Measurements from ENCODE around the gene PFKL. TPM values are rescaled to one million over a fixed set of nuclear protein-coding genes. Genes with fewer than 3 reads are reported as not detected.

PFKL gene
- total RNA-seq, 1 donor from 2014 or later, result 66.6 TPM

GRCh38 chr21:44354001-44354405 lies 54.1 kb downstream of the PFKL start:
- Mint-ChIP-seq H3K27me3 (ENCODE audit: unreplicated experiment) (peaks cover 6% of the 10 kb centered on the region), H3K9me3 (ENCODE audit: unreplicated experiment) (no peaks in the 10 kb centered on the region), H3K27ac (ENCODE audit: unreplicated experiment) (no peak overlapping the region), H3K4me3 (ENCODE audit: unreplicated experiment) (no peak overlapping the region), H3K4me1 (ENCODE audit: unreplicated experiment) (no peaks in the 10 kb centered on the region), H3K36me3 (ENCODE audit: low read depth, unreplicated experiment) (no peaks in the 10 kb centered on the region)
- TF ChIP-seq, protein P1, sequence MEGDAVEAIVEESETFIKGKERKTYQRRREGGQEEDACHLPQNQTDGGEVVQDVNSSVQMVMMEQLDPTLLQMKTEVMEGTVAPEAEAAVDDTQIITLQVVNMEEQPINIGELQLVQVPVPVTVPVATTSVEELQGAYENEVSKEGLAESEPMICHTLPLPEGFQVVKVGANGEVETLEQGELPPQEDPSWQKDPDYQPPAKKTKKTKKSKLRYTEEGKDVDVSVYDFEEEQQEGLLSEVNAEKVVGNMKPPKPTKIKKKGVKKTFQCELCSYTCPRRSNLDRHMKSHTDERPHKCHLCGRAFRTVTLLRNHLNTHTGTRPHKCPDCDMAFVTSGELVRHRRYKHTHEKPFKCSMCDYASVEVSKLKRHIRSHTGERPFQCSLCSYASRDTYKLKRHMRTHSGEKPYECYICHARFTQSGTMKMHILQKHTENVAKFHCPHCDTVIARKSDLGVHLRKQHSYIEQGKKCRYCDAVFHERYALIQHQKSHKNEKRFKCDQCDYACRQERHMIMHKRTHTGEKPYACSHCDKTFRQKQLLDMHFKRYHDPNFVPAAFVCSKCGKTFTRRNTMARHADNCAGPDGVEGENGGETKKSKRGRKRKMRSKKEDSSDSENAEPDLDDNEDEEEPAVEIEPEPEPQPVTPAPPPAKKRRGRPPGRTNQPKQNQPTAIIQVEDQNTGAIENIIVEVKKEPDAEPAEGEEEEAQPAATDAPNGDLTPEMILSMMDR (IDR thresholded peaks at IDR 0.05; ENCODE audit: unreplicated experiment), result no peak
- no peak for DNase-seq (ENCODE audit: low spot score)

DNA sequence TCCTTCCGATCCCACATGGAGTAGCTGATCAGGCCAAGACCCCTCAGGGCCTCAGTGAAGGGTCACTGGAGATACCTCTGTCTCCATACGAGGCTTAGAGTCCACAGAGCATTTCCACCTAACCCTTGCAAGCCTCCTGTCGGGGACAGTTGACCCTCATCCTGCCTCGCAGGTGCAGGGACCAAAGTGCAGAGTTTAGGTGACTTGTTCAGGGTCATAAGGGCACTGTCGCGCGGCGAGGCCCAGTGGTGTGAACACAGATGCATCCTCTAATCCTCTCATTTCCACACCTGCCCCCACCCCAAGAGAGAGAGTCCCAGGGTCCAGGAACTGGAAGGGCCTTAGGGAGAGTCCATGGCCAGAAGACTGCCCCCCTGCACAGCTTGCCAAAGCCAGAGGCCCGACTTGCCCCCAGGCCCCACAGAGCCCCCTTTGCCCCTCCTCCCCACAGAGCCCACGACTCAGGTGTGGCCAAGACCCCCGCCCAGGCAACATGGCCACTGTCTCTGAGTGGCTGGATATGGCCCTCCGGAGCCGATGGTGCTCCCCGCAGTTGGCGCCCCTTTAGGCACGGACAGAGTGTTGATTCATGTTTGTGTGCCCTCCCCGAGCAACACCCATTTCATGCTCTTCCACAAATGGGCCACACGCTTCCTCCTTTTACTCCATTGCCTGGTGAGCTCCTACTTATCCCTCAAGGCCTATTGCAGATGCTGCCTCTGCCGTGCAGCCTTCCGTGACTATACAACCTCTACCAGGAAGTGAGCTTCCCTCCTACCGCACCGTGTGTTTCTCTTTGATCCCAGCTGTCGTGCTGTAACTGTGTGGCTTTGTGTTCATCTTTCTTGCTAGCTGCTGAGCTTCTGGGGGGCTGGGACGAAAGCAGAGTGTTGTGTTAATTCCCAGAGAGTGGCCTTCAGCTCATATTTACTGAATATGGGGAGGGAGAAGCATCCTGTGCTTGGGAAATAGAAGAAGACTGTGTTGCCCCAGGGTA lies 55.2 kb downstream of the PFKL start:
- Mint-ChIP-seq H3K27ac (ENCODE audit: unreplicated experiment) (no peak overlapping the region), H3K36me3 (ENCODE audit: low read depth, unreplicated experiment) (no peaks in the 10 kb centered on the region), H3K4me3 (ENCODE audit: unreplicated experiment) (no peak overlapping the region), H3K27me3 (ENCODE audit: unreplicated experiment) (peaks cover 6% of the 10 kb centered on the region), H3K4me1 (ENCODE audit: unreplicated experiment) (no peaks in the 10 kb centered on the region), H3K9me3 (ENCODE audit: unreplicated experiment) (no peaks in the 10 kb centered on the region)
- no peak for DNase-seq (ENCODE audit: low spot score)
- TF ChIP-seq, protein P1 (IDR thresholded peaks at IDR 0.05; ENCODE audit: unreplicated experiment), result no peak

DNA sequence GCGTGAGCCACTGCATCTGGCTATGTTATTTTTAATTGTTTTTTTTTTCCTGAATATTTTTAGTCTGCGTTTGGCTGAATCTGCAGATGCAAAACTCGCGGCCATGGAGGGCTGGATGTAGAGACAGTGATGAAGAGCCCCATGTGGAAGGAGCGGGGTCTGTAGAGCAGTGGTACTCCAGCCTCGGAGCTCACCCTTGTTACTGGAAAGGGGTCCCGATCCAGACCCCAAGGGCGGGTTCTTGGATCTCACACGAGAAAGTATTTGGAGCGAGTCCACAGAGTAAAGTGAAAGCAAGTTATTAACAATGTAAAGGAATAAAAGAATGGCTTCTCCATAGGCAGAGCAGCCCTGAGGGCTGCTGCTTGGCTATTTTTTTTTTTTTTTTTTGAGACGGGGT lies 56.3 kb downstream of the PFKL start:
- TF ChIP-seq, protein P1 (IDR thresholded peaks at IDR 0.05; ENCODE audit: unreplicated experiment), result no peak
- Mint-ChIP-seq H3K27ac (ENCODE audit: unreplicated experiment) (no peak overlapping the region), H3K4me1 (ENCODE audit: unreplicated experiment) (no peaks in the 10 kb centered on the region), H3K4me3 (ENCODE audit: unreplicated experiment) (no peak overlapping the region), H3K36me3 (ENCODE audit: low read depth, unreplicated experiment) (no peaks in the 10 kb centered on the region), H3K9me3 (ENCODE audit: unreplicated experiment) (no peaks in the 10 kb centered on the region), H3K27me3 (ENCODE audit: unreplicated experiment) (peaks cover 6% of the 10 kb centered on the region)
- no peak for DNase-seq (ENCODE audit: low spot score)

DNA sequence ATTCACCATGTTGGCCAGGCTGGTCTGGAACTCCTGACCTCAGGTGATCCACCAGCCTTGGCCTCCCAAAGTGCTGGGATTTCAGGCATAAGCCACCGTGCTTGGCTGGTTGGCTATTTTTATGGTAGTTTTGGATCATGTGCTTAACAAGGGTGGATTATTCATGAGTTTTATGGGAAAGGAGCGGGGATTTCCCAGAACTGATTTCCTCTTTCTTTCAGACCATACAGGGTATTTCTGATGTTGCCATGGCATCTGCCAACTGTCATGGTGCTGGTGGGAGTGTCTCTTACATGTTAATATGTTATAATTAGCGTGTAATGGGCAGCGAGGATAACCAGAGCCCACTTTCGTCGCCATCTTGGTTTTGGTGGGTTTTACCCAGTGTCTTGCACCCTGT lies 56.8 kb downstream of the PFKL start:
- TF ChIP-seq, protein P1 (IDR thresholded peaks at IDR 0.05; ENCODE audit: unreplicated experiment), result no peak
- Mint-ChIP-seq H3K36me3 (ENCODE audit: low read depth, unreplicated experiment) (no peaks in the 10 kb centered on the region), H3K9me3 (ENCODE audit: unreplicated experiment) (no peaks in the 10 kb centered on the region), H3K4me3 (ENCODE audit: unreplicated experiment) (no peak overlapping the region), H3K27me3 (ENCODE audit: unreplicated experiment) (peaks cover 6% of the 10 kb centered on the region), H3K27ac (ENCODE audit: unreplicated experiment) (no peak overlapping the region), H3K4me1 (ENCODE audit: unreplicated experiment) (no peaks in the 10 kb centered on the region)
- DNase-seq (ENCODE audit: low spot score), result no peak
